D341Med (cell line): ENCODE data around the gene MYO18A.
"Not testable (repeated sequence)": the region's sequence is repeated elsewhere in the genome, so short reads cannot be mapped to it uniquely, and the experiment has no call there.

ENCODE experiments used
- DNase-seq: peaks from one replicate; pipeline ENCODE4 v3.0.0; 2012; ENCODE audit warnings: low spot score

Gene MYO18A

DNA sequence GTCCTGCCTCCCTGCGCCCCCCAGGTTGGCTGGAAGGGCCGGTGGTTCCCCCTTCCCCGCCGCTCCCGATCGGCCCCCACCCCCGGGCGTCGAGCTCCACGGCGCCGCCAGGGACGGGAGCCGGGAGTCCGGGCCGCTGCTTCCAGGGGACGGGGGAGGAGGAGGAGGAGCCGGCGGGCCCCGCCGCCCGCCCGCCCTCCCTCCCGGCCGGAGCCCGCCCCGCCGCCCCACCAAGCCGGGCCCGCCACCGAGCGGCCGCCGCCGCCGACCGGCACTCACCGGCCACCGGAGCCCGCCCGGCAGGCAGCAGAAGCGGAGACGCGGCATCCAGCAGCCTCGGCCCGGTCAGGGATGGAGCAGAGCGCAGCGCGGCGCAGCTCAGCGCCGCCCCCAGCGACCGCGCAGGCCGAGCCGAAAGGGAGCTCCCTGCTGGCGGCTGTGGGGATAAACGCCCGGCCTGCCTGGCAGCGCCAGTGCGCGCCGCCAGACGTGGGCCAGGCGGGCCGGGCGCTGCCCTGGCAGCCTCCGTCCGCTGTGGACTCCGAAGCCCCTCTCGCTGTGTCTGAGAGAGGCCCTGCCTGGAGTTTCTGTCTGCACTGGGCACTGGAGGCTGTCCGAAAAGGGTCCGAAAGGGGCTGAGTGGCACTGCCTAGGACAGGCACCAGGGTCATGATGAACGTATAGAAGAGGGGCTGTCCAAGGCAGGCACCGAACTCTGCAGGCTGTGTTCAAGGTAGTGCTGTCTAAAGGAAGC is at the start of gene MYO18A:
TSS of gene MYO18A (minus strand) at position 365 of the 754 bp plus-strand sequence. CDS start 13,458 bp downstream, outside the sequence.
- DNase-seq, result peak; percentile 99

DNA sequence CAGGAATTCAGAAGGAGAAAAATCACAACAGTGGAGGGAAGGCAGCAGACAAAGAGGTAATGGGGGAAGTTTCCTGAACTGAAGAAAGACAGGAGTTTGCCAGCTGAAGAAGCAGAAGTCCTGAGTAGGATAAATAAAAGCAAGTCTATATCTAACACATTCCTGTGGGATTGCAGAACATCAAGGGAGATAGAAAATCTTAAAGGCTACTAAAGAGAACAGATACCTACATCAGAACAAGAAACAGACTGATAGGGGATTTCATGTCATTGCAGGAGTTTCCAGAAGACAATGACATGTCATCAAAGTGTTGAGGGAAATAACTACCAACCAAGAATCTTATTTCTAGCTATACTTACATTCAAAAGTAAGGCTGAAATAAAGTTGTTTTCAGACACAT is 45.2 kb upstream of the MYO18A start:
- no peak for DNase-seq

DNA sequence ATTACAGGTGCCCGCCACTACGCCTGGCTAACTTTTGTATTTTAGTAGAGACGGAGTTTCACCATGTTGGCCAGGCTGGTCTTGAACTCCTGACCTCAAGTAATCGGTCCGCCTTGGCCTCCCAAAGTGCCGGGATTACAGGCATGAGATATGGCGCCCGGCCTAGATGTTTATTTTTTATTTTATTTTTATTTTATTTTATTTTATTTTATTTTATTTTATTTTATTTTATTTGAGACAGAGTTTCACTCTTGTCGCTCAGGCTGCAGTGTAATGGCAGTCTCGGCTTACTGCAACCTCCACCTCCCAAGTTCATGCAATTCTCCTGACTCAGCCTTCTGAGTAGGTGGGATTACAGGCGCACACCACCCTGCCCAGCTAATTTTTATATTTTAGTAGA is 41.1 kb upstream of the MYO18A start:
- not testable (repeated sequence) for DNase-seq

GRCh38 chr17:29219378-29220047 is 39.3 kb upstream of the MYO18A start:
- peak; percentile 93 for DNase-seq

- no peak for DNase-seq
These were observed 36.7 kb upstream of the MYO18A start for GRCh38 chr17:29216856-29217255.

- DNase-seq, result no peak
These were observed 36.0 kb upstream of the MYO18A start for GRCh38 chr17:29216181-29216580.

DNA sequence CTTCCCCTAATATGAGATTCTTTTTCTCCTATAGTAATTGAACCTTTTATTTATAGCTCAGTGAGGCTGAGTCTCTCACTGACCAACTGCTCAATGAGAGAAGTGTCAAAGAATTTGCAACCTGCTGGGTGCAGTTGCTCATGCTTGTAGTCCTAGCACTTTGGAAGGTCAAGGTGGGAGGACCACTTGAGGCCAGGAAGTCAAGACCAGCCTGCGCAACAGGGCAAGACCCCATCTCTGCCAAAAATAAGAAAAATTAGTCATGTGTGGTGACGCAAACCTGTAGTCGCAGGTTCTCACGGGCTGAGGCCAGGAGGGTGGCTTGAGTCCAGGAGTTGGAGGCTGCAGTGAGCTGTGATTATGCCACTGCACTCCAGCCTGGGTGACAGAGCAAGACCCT is 35.5 kb upstream of the MYO18A start:
- DNase-seq, result no peak

DNA sequence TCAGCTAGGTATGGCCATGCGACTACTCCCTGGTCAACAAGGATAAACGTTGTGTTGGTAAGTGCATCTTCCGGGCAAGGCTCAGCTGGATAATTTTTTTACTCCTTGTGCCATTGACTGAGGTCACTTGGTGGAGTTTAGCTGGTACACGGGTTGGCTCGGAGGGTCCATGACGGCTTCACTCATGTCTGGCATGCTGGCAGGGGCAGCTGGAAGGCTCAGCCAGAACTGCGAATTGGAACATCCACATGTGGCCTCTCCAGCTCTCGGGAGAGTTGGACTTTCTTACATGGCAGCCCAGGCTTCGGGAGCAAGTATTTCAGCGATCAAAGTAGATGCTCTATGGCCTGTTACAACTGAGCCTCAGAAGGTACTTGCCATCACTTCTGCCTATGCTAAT is 35.0 kb upstream of the MYO18A start:
- DNase-seq, result no peak

- no peak for DNase-seq
These were observed 34.3 kb upstream of the MYO18A start for GRCh38 chr17:29214215-29215146.

DNA sequence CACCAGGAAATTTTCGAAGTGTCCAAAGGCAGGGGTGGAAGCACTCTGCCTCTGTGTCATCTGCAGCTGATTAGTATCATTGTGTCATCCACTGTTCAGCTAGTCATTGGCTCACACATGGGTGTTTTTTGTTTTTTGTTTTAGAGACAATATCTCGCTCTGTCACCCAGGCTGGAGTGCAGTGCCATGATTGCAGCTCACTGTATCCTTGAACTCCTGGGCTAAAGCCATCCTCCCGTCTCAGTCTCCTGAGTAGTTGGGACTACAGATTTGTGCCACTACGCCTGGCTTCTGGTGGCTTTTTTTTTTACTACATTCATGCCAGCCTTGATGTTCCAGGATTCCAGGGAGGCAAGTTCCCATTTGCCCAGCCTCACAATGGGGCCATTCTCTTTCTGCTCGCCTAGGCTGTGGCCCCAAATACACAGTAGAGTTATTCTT is 32.5 kb upstream of the MYO18A start:
- DNase-seq, result no peak

DNA sequence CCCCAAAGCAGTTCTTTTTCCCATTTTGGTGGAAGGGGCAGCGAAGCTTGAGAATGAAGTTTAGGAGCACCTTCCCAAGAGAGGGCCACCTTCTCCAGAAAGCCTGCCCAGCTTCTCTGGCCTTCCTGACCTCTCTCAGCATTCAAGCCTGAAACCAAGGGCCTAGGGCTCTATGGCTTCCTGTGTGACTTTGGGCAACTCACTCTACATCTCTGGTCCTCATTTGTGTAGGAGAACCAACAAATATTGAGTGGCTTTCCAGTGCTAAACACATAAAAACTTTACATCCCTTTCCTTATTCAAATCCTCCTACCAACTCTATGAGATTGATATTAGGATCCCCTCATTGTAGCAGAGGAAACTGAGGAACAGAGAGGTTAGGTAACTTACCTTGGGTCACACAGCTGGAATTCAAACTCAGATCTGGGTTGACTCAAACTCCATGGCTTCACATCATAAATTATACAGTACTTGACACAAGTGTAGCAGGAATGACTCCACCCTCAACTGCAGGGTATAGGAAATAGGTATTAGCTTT is 32.0 kb upstream of the MYO18A start:
- no peak for DNase-seq

- no peak for DNase-seq
These were observed 30.7 kb upstream of the MYO18A start for GRCh38 chr17:29210879-29211278.

GRCh38 chr17:29209073-29209472 is 28.9 kb upstream of the MYO18A start:
- DNase-seq, result no peak

- DNase-seq, result no peak
These were observed 27.8 kb upstream of the MYO18A start for GRCh38 chr17:29207975-29208374.

- no peak for DNase-seq
These were observed 24.8 kb upstream of the MYO18A start for GRCh38 chr17:29205047-29205446.

DNA sequence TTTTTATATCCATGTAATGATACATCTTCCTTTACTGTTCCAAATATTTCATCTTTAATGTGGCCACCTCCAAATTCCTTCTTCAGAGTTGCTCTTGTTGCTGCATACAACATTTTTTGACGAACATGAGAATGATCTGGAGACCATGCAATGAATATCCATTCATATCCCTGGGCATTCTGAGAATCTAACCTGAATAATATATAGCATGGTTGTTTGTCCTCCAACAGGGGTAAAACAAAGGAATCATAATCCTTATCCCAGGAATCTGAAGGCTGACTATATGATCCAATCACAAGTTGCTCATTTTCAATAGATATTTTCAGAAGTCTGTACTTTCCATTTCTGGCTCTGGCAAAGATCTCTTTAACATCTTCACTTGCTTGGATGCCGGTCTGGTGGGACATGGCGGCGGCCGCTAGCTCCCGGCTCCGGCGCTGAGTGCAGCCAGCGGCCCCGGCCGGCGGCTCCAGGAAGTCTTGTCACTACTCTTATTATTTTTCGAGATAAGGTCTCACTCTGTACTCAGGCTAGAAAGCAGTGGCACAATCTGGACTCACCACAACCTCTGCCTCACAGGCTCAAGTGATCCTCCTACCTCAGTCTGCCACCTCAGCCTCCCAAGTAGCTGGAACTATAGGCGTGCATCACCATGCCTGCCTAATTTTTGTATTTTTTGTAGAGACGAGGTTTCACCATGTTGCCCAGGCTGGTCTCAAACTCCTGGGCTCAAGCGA is 24.0 kb upstream of the MYO18A start:
- DNase-seq, result not testable (repeated sequence)

DNA sequence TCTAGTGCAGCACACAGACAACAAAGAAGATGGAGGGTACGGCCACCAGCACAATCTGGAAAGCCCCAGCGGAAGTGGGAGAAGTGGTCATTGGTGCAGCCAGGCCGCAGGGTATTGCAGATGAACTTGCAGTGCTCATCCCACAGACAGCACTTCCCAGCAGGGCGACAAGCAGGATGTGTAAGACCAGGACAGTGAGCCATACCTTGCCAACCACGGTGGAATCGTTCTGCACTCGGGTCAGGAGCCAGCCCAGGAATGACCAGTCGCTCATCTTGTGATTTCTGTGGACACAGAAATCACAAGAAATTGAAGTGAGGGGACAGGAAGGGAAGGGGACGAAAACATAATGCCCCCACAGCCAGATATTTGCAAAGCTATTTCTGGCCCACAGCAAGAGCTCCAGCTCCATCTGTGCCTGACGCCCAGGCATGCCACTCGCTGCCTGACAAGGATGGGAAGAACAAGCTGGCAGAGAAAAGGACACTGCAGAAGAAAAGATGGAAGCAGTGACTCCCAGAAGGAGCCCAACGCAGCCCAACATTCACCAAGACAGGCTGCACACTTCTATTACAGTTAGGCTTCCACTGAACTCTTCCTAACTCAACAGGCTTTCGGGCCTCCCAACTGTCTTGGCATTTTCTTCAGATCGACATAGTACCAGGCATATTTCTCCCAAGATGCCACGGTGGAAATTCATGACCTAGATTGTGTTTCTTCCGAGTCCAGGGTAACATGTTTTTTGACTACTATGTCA is 17.5 kb upstream of the MYO18A start:
- peak; percentile 29 for DNase-seq

- peak; percentile 46 for DNase-seq
These were observed 16.7 kb upstream of the MYO18A start for GRCh38 chr17:29196769-29197515.

DNA sequence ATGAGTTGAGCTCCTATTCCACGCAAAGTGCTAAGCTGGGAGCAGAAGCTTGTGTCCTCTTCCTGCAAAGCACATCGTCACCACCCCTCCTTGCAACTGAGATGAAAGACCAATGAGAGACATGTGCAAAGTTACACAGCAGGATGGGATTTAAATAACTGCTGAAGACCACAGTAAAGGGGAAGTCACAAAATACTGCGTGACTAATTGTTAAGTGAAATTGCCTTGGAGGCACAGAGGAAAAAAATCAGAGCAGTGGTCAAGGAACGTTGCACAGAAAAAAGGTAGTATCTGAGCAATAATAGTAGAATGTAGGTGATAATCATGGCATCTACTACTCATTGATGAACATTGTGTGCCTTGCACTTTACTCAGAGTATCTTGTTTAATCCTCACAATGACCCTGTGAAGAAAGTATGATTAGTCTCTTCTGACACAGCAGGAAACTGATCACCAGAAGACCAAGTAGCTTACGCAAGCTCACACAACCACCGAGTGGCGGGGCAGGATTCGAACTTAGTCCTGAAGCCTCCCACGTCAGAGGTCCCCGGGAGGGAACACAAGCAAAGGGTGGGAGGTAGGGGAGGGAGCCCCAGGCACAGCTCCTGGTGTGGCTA is 15.4 kb upstream of the MYO18A start:
- no peak for DNase-seq

- no peak for DNase-seq
These were observed 14.5 kb upstream of the MYO18A start for GRCh38 chr17:29194669-29195068.
